Limb (tissue), 2 donors: ENCODE results near the gene TM6SF1.
"Not testable (repeated sequence)": the region's sequence is repeated elsewhere in the genome, so short reads cannot be mapped to it uniquely, and the experiment has no call there.

ENCODE experiments used
- DNase-seq, 2 donors: peaks; one replicate each; pipeline ENCODE4 v3.0.0-alpha.2; 2016; ENCODE audit errors: extremely low spot score in 2 of 2

Gene TM6SF1

DNA sequence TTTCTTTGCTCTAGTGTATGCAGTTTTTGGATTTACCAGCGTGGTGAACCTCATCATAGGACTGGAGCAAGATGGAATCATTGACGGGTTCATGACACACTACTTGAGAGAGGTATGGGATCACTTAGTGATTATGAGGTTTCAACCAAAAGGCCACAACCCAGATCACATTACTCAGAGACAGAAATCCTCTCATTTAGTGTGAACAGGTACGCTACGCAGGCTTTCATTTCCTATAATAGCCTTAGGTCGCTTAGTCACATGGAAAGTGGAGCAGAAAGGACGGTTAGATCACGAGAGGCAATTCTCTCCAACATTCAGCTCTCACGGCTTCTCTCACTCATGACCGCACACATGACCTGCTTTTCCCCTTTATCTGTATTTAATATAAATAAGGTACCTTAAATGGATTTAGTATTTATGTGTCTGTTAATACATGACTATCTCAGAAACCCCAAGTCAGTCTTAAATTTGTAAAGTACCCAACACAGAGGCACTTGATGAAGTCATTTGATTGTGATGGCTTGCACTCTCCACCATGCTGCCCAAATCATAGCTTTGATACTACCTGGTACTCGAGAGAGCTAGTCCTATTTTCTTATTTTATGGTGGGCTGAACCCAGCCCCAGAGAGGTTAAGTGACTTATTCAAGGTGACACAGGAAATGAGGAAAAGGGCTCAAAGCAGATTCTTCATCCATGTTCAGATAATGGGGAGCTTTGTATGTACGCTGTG is 8.6 kb downstream of the TM6SF1 start:
- DNase-seq: no peak

DNA sequence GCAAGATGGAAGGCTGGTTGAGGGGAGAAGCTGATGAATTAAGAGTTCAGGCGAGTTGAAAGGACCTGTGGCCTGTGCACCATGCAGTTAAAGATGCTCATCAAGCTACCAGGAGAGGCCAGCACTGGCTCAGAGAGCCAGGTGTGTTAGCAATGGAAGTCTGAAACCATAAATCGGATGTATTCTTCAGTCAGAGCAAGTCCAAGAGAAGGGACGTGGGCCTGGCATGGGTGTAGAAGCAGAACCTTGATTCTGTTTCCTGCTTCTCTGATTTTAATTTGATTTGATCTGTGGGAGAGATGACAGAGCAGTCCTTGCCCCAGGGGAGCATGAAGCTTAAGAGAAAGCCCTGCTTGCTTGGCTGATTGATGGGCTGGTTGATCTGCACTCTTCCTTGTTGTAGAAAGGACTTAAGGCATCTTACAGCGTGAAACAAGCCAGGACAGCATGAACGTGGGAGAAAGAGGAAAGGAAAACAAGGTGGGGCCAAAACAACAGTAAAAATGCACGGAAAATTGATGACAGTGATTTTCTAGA is 10.9 kb downstream of the TM6SF1 start:
- no peak for DNase-seq

DNA sequence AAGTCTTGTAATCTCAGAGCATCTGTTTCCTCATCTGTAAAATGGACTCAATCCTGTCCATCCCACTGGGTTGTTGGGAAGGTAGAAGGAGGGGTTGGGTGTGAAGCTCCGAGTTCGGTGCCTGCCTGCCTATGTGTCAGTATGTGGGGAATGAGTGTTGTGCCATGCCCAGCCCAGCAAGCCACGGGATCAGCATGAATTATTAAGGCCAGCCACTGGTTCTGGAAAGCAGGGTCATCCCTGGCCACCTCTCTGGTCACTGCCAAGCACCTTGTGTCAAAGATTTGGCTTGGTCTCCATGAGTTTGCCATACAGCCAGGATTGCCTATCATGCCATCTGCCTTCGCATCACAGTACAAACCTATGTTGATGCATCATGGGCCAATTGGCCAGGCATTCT is 11.5 kb downstream of the TM6SF1 start:
- DNase-seq: no peak

DNA sequence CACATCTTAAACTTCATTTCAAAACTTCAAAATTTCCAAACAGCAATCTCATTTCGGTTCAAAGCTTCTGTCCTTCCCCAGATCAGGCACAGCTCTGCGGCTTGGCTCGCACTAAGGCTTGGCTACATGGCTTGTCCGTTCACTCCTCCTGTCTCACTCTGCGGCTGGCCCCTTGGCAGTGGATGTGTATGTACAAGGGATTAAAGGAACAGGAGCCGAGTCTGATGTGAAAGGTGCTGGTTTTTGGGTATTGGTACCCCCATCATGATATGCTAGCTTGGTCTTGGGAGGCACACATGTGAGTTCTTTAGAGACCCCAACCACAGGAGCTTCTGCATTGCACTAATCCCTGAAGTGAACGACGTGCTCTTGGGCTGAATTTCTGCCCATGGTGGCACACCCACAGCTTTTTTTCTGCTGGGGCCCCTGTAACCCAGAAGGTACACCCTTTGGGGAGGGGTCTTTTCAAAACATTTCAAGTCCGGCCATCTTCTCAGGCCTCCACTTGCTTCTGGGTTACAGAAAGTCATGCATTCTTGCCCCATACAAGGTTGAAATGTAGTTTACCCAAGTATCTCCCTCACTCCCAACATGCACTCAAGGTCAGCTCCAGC is 12.6 kb downstream of the TM6SF1 start:
- no peak for DNase-seq

DNA sequence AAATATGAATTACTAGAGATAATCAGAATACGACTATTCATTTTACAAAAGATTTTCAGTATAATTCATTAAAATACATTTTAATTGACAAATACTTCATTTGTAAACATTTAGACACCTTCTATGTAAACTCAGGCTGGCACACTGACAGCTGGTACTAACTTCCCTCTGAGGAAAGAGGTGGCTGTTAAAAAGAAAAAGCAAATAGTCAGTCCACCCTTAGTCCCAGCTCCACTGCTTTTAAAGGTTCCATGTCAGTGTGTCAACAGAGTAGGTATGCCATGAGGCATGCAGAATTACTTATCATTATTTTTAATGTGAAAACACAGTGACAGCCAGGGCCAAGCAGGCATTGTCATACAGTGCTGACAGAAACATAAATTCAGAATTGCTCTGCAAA is 16.1 kb downstream of the TM6SF1 start:
- no peak for DNase-seq

DNA sequence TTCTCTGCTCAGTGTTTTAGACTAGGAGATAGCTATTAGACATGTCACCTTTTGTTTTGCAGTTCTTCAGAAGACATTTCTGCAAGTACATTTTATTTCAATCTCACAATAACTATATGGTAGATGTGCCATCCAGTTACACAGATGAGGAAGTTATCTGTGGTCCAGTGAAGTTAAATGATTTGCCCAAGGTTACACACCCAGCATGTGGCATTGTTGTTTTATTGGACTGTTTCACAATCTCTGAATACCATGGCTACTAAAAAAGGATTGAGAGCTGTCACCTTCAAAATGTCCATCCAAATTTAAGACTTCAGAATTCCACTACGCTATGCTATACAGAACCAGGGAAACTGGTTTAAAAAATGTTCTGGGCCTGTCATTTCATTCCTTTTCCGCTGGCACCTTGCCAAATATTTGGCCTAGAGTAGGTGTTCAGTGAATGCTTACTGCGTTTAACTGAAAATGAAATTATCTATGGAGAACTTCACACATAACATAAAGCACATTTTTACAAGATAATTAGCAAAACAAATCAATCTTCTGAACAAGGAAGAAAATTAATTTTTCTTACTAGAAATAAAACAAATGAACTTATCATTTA is 20.2 kb downstream of the TM6SF1 start:
- DNase-seq: no peak

DNA sequence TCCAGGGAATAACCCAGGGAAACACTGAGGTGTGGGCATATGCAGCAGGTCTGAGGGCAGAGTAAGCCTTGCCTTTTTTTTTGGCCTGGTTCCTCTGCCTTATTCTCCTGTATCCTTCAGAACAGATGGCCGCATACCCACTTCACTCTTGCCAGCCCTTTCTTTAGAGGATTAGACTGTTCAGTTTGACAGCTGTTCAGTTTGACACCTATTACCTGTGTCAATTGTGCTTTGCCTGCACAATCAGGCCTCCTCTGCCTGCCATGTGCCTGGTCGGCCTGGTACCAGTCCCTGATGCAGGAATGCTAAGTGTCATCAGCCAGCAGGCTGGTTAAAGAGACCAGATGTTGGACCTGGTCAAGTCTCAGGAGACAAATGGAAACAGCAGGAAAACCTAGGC is 22.3 kb downstream of the TM6SF1 start:
- DNase-seq: no peak

DNA sequence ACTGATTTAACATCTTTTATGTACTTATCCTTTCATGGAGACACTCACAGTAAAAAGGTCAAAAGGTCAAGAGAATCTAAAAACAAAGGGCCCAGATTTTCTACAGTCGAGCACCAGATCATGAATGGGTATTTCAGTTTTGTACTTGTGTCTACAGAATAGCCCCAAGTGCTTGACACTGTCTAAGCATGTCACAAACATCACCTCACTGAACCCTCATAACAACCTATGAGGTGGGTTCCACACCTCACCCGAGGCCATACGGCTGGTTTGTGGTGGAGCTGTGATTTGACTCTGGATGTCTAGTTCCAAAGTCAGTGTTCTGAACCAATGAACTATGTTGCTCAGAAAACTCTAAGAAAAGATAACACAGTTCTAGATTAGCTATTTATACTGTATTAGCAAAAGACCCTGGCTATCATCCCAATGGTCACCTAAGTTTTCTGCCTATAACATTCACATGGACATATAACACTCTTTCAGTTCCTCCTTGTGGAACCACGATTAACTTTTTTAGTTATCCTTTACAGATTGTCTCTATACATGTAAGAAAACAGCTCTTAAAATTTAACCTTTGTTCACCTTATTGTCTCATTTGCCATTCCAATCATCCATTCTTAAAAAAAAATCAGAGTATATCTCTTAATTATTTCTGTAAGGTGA is 25.5 kb downstream of the TM6SF1 start:
- no peak for DNase-seq

DNA sequence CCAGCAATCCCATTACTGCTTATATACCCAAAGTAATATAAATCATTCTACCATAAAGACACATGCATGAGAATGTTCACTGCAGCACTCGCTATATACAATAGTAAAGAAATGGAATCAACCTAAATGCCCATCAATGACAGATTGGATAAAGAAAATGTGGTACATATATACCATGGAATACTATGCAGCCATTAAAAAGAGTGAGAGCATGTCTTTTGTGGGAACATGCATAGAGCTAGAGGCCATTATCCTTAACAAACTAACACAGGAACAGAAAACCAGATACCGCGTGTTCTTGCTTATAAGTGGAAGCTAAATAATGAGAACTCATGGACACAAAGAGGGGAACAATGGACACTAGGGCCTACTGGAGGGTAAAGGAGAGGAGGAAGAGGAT is 34.7 kb downstream of the TM6SF1 start:
- not testable (repeated sequence) for DNase-seq

DNA sequence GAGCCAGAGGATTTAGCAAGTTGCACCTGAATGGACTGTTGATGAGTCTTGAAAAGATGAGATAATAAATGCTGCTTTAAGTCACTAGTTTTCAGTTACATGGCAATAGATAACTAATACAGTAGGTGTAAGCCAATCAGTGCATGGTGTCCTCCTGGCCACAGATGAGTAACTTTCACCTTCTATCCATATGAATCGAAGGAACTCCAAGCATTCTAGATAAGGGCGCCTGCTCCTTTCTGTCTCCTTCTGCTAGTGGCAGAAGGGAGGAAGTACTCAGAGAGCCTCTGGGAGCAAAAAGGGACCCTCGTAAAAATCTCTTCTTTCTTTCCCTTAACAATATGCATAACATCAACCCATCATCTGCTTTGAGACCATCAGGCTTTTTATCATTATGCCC is 37.3 kb downstream of the TM6SF1 start:
- DNase-seq: no peak

DNA sequence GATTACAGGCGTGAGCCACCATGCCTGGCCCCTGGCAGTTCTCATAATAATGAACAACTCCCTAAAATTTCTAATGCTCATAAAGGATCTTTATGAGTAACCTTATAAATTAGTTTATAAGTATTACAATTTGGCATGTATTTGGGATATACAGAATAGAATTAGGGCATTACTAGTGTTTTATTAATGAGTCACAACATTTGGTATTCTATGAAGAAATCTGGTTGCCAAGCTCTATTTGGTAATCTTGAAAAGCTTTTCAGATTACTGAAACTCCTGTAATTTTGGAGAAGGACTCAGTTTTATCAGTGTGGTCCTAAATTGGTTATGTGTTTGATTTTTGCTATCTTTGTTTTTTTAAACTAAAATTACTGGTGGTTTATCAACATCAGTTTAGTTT is 45.8 kb downstream of the TM6SF1 start:
- DNase-seq: no peak

DNA sequence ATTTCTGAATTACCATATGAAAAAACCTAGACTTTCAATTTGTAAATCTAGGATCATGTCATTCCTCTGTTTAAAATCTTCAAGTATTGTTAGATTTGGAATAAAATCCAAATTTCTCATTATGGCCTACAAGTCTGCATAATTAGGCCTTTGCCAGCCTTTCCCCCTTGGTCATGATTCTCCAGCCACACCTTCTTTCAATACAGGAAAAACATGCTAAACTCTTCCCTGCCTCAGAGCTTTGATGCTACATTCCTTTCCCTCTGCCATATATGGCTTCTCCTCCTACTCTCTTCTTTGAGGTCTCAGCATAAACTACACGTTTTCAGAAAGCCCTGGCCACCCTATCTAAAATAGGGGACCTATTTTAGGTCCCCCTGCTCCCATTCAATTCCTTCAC is 48.5 kb downstream of the TM6SF1 start:
- no peak for DNase-seq

DNA sequence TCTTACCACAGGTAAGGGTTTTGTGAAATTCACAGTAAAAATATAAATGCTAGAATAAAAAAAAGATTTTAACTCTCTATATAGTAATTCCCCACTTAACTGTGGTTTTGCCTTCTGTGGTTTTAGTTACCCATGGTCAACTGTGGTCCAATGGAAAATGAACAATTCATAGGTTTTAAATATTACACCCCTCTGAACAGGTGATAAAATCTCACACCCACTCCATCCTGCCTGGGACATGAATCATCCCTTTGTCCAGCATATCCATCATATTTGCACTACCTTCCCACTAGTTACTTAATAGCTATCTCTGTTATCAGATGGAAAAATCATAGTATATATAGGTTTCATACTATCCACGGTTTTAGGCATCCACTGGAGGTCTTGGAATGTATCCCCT is 50.9 kb downstream of the TM6SF1 start:
- DNase-seq: no peak

DNA sequence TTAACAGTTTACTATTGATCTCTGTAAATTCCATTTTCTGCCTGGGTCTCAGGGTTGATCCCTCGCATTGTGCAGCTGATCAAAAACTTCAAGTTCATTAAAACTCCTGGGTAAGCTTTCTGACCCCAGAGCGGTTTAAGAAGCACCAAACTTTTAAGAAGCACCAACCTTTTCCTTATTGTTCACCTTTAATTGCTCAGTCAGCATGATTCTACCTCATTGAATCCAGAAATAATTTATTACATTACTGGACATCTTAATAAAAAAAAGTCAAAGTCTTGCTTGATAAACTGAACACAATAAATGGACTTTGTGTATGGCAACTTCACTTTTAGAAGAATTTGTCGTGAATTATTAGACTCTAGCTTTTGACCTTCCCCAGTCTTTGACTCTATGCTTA is 53.3 kb downstream of the TM6SF1 start:
- DNase-seq: no peak

DNA sequence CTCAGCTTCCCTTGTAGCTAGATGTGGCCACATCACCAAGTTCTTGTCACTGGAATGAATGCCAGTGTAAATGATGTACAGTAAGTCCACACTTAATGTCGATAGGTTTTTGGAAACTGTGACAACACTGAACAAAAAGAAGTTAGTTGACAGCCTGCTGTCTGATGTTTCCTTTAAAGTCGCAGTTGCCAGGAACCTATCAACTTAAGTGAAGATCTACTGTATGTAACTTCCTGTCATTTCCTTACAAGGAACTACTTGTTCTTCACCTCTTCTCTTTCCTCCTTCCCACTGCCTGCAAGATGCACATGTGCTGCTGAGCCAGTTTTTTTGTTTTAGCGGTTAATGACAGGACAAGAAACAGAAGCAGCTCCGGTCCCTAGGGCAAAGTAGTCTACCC is 55.6 kb downstream of the TM6SF1 start:
- DNase-seq: no peak

DNA sequence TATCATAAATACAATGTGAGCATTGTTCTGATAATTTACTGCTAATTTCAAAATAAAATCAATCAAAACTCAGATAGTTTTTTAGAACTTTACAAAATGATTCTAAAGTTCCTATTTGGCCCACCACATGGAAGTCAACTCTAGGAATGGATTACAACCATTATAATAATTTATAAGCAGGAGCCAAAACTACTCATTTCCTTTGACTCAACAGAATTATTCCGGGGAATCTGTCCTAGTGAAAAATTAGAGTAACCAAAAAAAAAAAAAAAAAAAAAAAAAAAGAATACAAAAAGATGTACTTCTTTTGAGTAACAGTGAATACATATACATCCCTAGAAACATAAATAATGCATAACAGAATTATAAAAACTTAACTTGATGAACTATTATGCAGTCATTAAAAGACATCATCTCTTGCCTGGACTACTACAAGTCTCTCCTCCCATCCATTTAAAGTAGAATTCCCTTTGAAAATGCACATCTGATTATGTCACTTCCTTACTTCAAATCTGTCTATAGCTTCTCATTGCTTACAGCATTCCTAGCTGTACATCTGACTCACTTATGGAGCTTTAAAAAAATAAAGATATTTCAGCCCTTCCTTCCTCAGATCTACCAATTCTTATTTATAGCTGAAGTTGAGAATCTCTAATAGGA is 56.8 kb downstream of the TM6SF1 start:
- no peak for DNase-seq

DNA sequence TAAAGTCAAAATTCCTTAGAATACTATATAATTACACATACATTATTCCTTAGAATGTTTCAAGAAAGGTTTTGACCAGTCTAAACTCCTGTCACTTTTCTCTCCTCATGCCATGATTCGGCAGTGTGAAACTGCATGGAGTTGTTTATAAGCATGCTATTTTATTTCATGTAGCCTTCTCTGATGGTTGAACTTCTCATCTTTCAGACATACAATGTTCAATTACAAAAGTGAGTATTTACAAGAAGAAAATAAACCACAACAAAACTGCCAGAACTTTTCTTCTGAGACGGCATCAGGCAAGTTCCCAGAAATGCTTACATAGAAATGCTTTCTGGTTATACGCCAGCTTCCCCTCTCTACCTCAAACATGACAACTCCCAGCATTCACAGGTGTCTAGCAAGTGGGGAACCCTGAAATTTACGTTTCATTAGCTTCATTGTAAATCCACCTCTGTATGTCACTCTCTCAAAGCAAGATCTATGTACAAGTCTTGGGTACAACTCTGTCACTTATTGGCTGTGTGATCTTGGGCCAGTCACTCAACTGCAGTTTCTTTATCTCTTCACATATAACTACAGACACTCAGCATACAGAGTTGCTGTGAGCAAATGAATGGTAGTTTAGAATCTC is 57.4 kb downstream of the TM6SF1 start:
- DNase-seq: no peak

DNA sequence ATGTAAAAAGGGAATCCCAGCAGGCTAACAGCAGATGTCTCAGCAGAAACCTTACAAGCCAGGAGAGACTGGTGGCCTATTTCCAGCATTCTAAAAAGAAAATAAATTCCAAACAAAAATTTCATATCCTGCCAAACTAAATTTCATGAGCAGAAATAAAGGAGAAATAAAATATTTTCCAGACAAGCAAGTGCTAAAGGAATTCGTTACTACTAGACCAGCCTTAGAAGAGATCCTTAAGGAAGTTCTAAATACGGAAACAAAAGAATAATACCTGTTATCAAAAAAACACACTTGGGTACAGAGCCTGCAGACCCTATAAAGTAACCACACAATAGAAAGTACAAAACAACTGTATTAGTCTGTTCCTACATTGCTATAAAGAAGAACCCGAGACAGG is 58.8 kb downstream of the TM6SF1 start:
- DNase-seq: no peak

DNA sequence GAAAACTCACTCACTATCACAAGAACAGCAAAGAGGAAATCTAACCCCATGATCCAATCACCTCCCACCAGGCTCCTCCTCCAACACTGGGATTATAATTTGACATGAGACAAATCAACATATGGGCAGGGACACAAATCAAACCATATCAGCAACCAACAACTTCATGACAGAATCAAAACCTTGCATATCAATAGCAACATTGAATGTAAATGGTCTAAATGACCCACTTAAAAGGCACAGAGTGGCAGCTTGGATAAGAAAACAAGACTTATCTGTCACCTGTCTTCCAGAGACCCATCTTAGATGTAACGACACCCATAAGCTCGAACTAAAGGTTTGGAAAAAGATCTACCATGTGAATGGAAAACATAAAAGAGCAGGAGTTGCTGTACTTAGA is 59.4 kb downstream of the TM6SF1 start:
- no peak for DNase-seq

DNA sequence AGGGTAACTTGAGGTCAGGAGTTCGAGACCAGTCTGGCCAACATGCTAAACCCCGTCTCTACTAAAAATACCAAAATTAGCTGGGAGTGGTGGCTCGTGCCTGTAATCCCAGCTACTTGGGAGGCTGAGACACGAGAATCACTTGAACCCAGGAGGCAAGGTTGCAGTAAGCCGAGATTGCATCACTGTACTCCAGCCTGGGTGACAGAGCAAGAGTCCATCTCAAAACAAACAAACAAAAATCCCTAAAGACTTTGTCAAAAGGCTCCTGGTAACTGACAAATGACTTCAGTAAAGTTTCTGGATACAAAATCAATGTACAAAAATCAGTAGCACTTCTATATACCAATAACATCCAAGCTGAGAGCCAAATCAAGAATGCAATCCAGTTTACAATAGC is 62.1 kb downstream of the TM6SF1 start:
- DNase-seq: not testable (repeated sequence)

DNA sequence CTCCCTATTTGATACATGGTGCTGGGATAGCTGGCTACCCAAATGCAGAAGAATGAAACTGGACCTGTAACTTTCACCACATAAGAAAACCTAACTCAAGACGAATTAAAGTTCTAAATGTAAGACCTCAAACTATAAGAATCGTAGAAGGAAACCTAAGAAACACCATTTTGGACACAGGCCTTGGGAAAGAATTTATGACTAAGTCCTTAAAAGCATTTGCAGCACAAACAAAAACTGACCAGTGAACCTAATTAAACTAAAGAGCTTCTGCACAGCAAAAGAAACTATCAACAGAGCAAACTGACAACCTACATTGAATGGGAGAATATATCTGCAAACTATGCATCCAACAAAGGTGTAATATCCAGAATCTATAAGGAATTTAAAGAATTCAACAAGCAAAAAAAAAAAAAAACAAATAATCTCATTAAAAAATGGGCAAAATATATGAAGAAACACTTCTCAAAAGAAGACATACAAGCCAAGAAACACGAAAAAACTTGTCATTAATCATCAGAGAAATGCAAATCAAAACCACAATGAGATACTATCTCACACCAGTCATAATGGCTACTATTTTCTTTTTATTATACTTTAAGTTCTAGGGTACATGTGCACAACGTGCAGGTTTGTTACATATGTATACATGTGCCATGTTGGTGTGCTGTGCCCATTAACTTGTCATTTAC is 63.2 kb downstream of the TM6SF1 start:
- DNase-seq: no peak
